AG08396 (cell line): ENCODE measurements around the gene PLCG2.
"Not testable (repeated sequence)": the region's sequence is repeated elsewhere in the genome, so short reads cannot be mapped to it uniquely, and the experiment has no call there.

Experiments
- DNase-seq: peaks from one replicate; pipeline ENCODE4 v3.0.0; 2012; ENCODE audit warnings: low spot score, mixed read lengths

PLCG2 gene

GRCh38 chr16:81778861-81779535, at the start of gene PLCG2:
PLCG2 (plus strand) TSS chr16:81779291; CDS start chr16:81785990, 6,699 bp downstream.
- peak; percentile 84 for DNase-seq

GRCh38 chr16:81729451-81729850, 49.6 kb upstream of the PLCG2 start:
- DNase-seq: no peak

GRCh38 chr16:81730090-81731051, 48.7 kb upstream of the PLCG2 start:
- peak; percentile 90 for DNase-seq

GRCh38 chr16:81731649-81732048, 47.4 kb upstream of the PLCG2 start:
- no peak for DNase-seq

- DNase-seq: no peak
These were observed 46.4 kb upstream of the PLCG2 start for GRCh38 chr16:81732699-81733098.

- no peak for DNase-seq
These were observed 45.8 kb upstream of the PLCG2 start for GRCh38 chr16:81733295-81733694.

- DNase-seq: no peak
These were observed 44.3 kb upstream of the PLCG2 start for GRCh38 chr16:81734632-81735434.

- peak; percentile 82 for DNase-seq
These were observed 41.1 kb upstream of the PLCG2 start for GRCh38 chr16:81737885-81738536.

- DNase-seq: no peak
These were observed 40.2 kb upstream of the PLCG2 start for GRCh38 chr16:81738783-81739496.

- no peak for DNase-seq
These were observed 39.6 kb upstream of the PLCG2 start for GRCh38 chr16:81739503-81739902.

GRCh38 chr16:81740169-81740568, 38.9 kb upstream of the PLCG2 start:
- DNase-seq: no peak

GRCh38 chr16:81741430-81741770, 37.7 kb upstream of the PLCG2 start:
- not testable (repeated sequence) for DNase-seq

GRCh38 chr16:81744385-81744784, 34.7 kb upstream of the PLCG2 start:
- no peak for DNase-seq

- no peak for DNase-seq
These were observed 34.2 kb upstream of the PLCG2 start for GRCh38 chr16:81744911-81745310.

GRCh38 chr16:81745704-81746558, 33.2 kb upstream of the PLCG2 start:
- peak; percentile 82 for DNase-seq

GRCh38 chr16:81746566-81746965, 32.5 kb upstream of the PLCG2 start:
- no peak for DNase-seq

- DNase-seq: no peak
These were observed 30.5 kb upstream of the PLCG2 start for GRCh38 chr16:81748476-81749198.

GRCh38 chr16:81752225-81752875, 26.7 kb upstream of the PLCG2 start:
- DNase-seq: no peak

- no peak for DNase-seq
These were observed 26.2 kb upstream of the PLCG2 start for GRCh38 chr16:81752876-81753227.
